NCI-H1694 (cell line): Measurements from ENCODE around the gene PPFIA1.

Experiments used
- DNase-seq: peaks from one replicate; lab custom pipeline; 2025; lab: John Stamatoyannopoulos, UW

Gene PPFIA1

DNA sequence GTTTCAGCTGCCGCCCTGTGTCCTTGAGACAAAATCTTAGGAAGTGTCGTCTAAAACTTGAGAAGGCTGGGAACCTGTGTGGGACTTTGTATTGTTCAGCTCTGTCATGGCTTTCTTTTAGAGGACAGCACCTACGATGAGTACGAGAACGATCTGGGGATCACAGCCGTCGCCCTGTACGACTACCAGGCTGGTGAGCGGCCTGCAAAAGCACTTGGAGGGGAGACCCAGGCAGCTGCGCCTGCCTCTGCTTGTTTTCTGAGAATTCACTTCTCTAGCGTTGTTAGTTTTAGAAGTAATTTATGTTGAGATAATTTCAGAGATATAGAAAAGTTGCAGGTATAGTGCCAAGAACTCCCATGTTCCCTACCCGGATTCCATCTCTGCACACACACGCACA is 163.0 kb downstream of the PPFIA1 start:
- no peak for DNase-seq
